Small intestine (tissue), 7 donors: ENCODE data around the gene RABGAP1. TPM values are rescaled to one million over a fixed set of nuclear protein-coding genes. Genes with fewer than 3 reads are reported as not detected.

Experiments
- DNase-seq, 2 donors: peaks; one replicate each; pipeline versions ENCODE4 v3.0.0 to v3.0.0-alpha.2; 2013
- FAIRE-seq: peaks from 2 replicates; lab custom pipeline; 2012; peaks lifted over from hg19 to GRCh38; lab: Jason Lieb, UNC
- H3K27ac ChIP-seq, 3 donors: one replicate each; pipeline ENCODE4 v1.5.1; 2013; ENCODE audit warnings: low read length in 2 of 3, mild to moderate bottlenecking in 2 of 3, control low read depth in 1 of 3, inconsistent platforms in 1 of 3, low read depth in 1 of 3, moderate library complexity in 1 of 3
- H3K27me3 ChIP-seq, 3 donors: one replicate each; pipeline ENCODE4 v1.6.1; 2013; ENCODE audit warnings: low read length in 3 of 3, inconsistent platforms in 1 of 3; ENCODE audit not compliant: control insufficient read depth in 3 of 3, insufficient read depth in 3 of 3
- H3K36me3 ChIP-seq, 3 donors: one replicate each; pipeline ENCODE4 v1.6.1; 2013; ENCODE audit warnings: low read length in 3 of 3, inconsistent platforms in 1 of 3, low read depth in 1 of 3, mild to moderate bottlenecking in 1 of 3, moderate library complexity in 1 of 3; ENCODE audit not compliant: control insufficient read depth in 3 of 3, insufficient read depth in 2 of 3
- H3K4me1 ChIP-seq, 3 donors: one replicate each; pipeline ENCODE4 v1.6.1; 2013; ENCODE audit warnings: low read length in 2 of 3, inconsistent platforms in 1 of 3, low read depth in 1 of 3, mild to moderate bottlenecking in 1 of 3, moderate library complexity in 1 of 3; ENCODE audit not compliant: control insufficient read depth in 3 of 3, insufficient read depth in 2 of 3
- H3K4me3 ChIP-seq, 3 donors: one replicate each; pipeline ENCODE4 v1.5.1; 2013; ENCODE audit warnings: low read length in 3 of 3, control low read depth in 1 of 3, inconsistent platforms in 1 of 3, low read depth in 1 of 3, mild to moderate bottlenecking in 1 of 3, moderate library complexity in 1 of 3
- H3K9me3 ChIP-seq, 2 donors: one replicate each; pipeline ENCODE4 v1.6.1; 2013; ENCODE audit warnings: low read depth in 1 of 2, low read length in 1 of 2; ENCODE audit not compliant: control insufficient read depth in 2 of 2, insufficient read depth in 1 of 2
- WGBS, 3 donors: extraction: QIAGEN DNeasy Blood & Tissue Kit; methylation state at CpG; one replicate each; pipeline ENCODE4 v1.1.7; 2013; 5-methylcytosine and 5-hydroxymethylcytosine counted together
- polyA plus RNA-seq, 4 donors: library from polyadenylated mRNA; stranded (reverse) in 3 of 4; unstranded in 1 of 4; fragments of 200-250 nt in 3 of 4; fragments of 120-200 nt in 1 of 4; gene quantifications; one replicate each; pipeline versions ENCODE4 v1.2.1 to v1.2.3, GENCODE V29; 2013
- donor health status: healthy with polysubstance abuse.
- donor health status: control.
- donor health status: control.
- donor health status: Bipolar disorder and iron deficiency.
- donor health status: healthy.

The RABGAP1 gene
- polyA plus RNA-seq, 4 donors: 5.9 to 35.1 (median 8.5) TPM

DNA sequence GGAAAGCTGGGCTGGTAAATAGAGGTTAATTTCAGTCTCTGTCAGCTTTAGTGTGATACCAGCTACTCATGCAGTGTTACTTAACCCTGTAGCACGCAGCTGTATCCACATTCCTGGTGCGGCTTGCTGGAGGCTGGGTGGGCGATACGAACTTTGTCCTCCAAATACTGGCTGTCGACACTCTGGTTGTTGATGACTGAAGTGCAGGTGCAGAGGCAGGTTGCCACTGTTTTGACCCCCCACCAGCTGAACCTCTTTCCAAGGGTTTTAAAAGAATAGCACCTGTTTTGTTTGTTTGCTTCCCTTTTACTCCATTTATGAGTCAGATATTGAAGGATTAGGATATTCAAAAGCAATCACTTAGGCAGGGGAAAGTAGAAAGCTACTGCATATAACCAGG lies 4.4 kb upstream of the RABGAP1 start:
- DNase-seq (peak in 1 of 2 donors; percentile 43), FAIRE-seq (no peak)
- no peak overlapping the region for H3K27ac ChIP-seq
- 35 to 78% (median 65%) methylated on average over 5 of the region's 5 CpGs for WGBS, 3 donors
- no peaks in the 10 kb centered on the region for H3K27me3 ChIP-seq
- peaks cover 0 to 4% (median 0%) of the 10 kb centered on the region in 3 donors for H3K4me1 ChIP-seq
- peaks cover 0 to 20% (median 4%) of the 10 kb centered on the region in 3 donors for H3K36me3 ChIP-seq
- no peak overlapping the region for H3K4me3 ChIP-seq
- H3K9me3 ChIP-seq: no peaks in the 10 kb centered on the region

DNA sequence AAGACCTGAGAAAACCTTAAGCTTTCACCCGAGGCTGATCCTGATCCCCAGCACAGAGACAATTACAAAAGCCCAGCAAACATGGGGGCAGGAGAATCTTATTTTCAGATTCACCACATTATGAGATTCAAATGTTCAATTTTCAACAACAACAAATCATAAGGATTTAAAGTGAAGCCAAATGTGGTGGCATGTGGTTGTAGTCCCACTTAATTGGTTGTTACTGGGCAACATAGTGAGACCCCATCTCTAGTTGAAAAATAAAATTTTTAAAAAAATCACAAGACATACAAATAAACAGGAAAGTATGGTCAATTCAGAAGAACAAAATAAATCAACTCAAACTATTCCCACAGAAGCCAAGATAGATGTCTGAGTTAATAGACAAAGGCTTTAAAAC lies 3.9 kb upstream of the RABGAP1 start:
- Histone ChIP-seq H3K36me3 (peaks cover 0 to 20% (median 4%) of the 10 kb centered on the region in 3 donors), H3K4me3 (no peak overlapping the region), H3K9me3 (no peaks in the 10 kb centered on the region), H3K27ac (no peak overlapping the region), H3K27me3 (no peaks in the 10 kb centered on the region), H3K4me1 (peaks cover 2 to 4% (median 3%) of the 10 kb centered on the region in 3 donors)
- DNase-seq: no peak
- no peak for FAIRE-seq
- WGBS, 3 donors: 44 to 63% (median 58%) methylated on average over 1 of the region's 1 CpG

DNA sequence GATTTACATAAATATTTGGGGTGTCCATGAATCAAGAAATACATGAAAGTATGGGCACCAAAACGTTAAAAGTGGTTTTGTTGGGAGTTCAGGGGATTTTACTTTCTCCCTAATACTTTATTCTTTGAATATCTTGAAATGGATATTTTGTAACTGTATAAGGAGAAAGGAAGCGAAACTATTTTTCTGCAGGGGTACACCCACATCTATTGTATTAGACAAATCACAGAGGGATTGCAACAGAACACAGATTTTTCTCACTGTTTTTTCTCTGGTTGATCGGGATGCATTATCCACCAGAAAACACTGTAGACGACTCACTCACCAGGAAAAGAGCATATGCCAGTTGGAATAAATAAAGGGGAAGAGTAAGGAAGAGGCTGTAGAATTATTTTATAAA lies 1.2 kb upstream of the RABGAP1 start:
- Histone ChIP-seq H3K4me3 (no peak overlapping the region), H3K4me1 (peaks cover 3 to 6% (median 4%) of the 10 kb centered on the region in 3 donors), H3K36me3 (peaks cover 0 to 21% (median 4%) of the 10 kb centered on the region in 3 donors), H3K27me3 (no peaks in the 10 kb centered on the region), H3K27ac (no peak overlapping the region), H3K9me3 (no peaks in the 10 kb centered on the region)
- 89 to 92% (median 91%) methylated on average over 4 of the region's 4 CpGs for WGBS, 3 donors
- FAIRE-seq (no peak), DNase-seq (no peak)

DNA sequence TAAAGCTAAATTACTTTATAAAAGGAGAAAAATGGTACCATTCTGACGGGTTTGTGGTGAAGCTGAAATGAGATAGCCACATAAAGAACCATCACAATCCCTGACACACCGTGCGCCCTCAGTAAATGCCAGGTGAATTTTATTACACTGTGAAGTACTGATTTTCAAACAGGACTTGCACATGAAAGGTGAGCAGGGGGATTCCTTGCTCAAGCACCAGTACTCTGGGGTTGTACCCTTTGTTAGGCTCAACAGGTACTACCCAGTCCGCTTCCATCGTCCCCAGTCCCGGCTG lies 419 bp upstream of the RABGAP1 start:
- H3K27ac ChIP-seq: peak overlapping the region; percentile 66 to 76 (median 71)
- H3K27me3 ChIP-seq: no peaks in the 10 kb centered on the region
- H3K4me3 ChIP-seq: peak overlapping the region in 1 of 3 donors; percentile 28
- 30 to 31% (median 31%) methylated on average over 6 of the region's 6 CpGs for WGBS, 3 donors
- FAIRE-seq (no peak), DNase-seq (no peak)
- no peaks in the 10 kb centered on the region for H3K9me3 ChIP-seq
- peaks cover 0 to 19% (median 4%) of the 10 kb centered on the region in 3 donors for H3K36me3 ChIP-seq
- H3K4me1 ChIP-seq: peaks cover 3 to 6% (median 4%) of the 10 kb centered on the region in 3 donors

DNA sequence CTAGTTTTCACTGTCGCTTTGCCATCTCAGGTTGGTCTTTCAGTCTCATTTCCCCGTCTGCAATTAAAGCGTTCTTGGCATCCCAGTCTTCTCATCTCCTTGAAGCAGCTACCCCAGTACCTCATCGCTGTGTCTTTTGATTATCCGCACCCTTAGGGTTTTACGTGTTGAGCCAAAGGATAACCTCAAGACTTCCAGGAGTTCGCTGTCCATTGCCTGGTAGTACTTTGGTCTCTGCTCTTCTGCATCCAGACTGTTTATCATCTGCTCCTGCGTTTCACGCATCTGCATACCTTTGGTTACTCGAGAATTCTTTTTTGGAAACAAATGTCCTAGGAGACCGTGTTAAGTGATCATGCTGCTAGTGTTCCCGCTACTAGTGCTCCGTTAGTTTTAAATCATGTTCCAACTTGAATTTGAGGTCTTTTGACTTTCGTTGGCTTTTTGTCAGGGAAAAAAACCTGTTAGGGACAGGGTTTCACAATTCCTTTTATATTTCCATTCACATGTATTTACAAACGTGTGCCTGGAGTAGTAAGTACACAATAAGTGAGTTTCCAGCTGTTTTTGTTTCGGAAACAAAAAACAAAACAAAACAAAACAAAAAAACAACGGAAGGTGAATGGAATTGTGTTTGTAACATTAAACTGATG lies 888 bp downstream of the RABGAP1 start:
- H3K27ac ChIP-seq: peak overlapping the region; percentile 72 to 94 (median 85)
- H3K27me3 ChIP-seq: no peaks in the 10 kb centered on the region
- peak overlapping the region; percentile 92 to 99 (median 92) for H3K4me3 ChIP-seq
- H3K9me3 ChIP-seq: no peaks in the 10 kb centered on the region
- H3K4me1 ChIP-seq: peaks cover 3 to 6% (median 4%) of the 10 kb centered on the region in 3 donors
- WGBS, 3 donors: 9 to 12% (median 11%) methylated on average over 17 of the region's 17 CpGs
- H3K36me3 ChIP-seq: peaks cover 0 to 14% (median 4%) of the 10 kb centered on the region in 3 donors
- FAIRE-seq: no peak
- peak; percentile 45 to 61 for DNase-seq

DNA sequence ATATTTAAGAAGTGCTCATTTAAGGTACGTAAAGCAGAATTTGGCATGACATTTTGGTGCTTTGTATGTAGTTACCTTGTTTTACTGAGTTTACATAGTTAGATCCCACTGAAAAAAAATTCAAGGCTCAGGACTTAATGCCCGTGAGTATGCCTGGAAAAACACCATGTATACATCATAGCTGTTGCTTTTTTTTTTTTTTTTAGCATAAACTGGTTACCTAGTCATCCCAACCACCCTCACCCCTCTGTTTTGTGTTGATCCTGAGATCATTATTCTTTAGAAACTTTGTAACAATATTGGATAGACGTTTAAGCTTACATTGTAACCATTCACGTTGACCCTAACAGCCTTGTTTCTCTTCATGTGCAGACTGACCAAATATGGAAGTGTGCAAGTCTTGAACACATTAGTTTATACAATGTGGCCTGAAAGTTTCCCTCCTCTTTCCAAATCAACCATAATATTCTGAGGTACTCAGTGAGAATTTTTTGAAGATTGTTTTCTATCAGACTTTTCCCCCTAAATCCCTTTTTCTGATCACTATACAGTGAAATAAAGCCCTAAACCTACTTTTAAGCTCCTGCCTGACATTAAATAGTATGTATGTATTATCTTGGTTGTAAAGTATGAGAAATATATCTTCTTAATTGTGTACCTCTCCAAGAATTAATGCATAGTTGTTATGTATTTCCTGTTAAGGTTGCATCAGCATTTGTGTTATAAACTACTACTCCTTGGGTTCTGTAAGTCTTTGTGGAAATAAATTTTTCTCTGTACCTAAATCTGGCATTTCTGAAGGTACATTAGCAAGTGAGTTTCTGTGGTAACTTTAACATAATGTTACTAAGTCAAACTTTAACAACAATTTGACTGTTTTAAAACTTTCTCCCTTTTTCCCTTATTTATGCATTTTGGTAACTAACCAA lies 4.4 kb downstream of the RABGAP1 start:
- Histone ChIP-seq H3K4me3 (no peak overlapping the region), H3K27ac (peak overlapping the region in 1 of 3 donors; percentile 11), H3K4me1 (peaks cover 3 to 6% (median 6%) of the 10 kb centered on the region in 3 donors), H3K27me3 (no peaks in the 10 kb centered on the region), H3K36me3 (peaks cover 0 to 5% (median 0%) of the 10 kb centered on the region in 3 donors), H3K9me3 (no peaks in the 10 kb centered on the region)
- 73 to 82% (median 81%) methylated on average over 4 of the region's 4 CpGs for WGBS, 3 donors
- no peak for FAIRE-seq
- DNase-seq: no peak

DNA sequence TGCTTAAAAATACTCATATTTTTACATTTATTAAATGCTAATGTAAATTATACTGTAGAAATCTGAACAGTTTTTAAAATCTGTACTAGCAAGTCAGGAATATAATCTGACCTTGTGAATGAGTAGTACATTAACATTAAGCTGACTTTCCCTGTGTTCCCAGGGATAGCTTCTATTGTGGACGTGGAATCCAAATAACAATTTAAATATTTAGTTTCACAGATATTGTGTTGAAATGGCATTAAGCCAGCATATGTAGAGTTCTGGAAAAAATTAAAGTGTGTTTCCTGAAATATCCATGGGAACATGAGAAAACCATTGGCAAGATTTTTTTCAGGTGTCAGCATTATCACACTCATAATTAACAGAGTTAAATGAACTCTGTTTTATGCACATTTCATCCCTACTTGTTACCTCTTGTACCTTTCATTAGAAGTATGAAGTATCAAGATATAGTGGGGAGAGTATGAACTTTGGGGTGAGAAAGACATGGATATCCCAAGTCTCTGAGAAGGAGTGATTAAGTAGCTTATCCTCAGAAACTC lies 5.7 kb downstream of the RABGAP1 start:
- H3K4me1 ChIP-seq: peaks cover 3 to 6% (median 3%) of the 10 kb centered on the region in 3 donors
- FAIRE-seq (no peak), DNase-seq (no peak)
- no peaks in the 10 kb centered on the region for H3K9me3 ChIP-seq
- no peak overlapping the region for H3K4me3 ChIP-seq
- H3K27me3 ChIP-seq: no peaks in the 10 kb centered on the region
- WGBS, 3 donors: 75 to 93% (median 86%) methylated on average over 1 of the region's 1 CpG
- H3K27ac ChIP-seq: no peak overlapping the region
- H3K36me3 ChIP-seq: peaks cover 0 to 5% (median 0%) of the 10 kb centered on the region in 3 donors

DNA sequence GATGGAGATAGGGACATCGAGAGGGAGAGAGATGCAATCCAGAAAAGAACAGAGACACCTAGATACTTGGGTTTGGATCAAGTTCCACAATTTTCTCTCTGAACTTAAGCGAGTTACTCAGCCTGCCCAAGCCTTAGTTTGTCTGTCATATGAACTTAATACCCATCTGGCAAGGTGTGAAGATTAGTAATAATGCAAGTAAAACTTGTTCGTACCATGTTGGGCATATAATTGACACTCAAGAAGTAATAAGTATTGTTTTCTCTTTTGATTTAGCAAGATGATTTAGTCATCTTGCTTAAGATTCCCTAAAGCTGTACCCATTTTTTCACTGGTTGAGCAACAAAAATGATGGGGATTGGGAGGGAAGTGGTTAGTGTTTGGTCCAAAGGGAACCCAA lies 7.5 kb downstream of the RABGAP1 start:
- 68 to 81% (median 71%) methylated on average over 3 of the region's 3 CpGs for WGBS, 3 donors
- Histone ChIP-seq H3K4me3 (no peak overlapping the region), H3K36me3 (peaks cover 0 to 5% (median 0%) of the 10 kb centered on the region in 3 donors), H3K9me3 (no peaks in the 10 kb centered on the region), H3K4me1 (peaks cover 0 to 3% (median 0%) of the 10 kb centered on the region in 3 donors), H3K27ac (no peak overlapping the region), H3K27me3 (no peaks in the 10 kb centered on the region)
- DNase-seq: no peak
- no peak for FAIRE-seq
